Activated effector memory CD4-positive, alpha-beta T cell treated with anti-CD3 and anti-CD28 coated beads, Interleukin-2, amount 50 U/mL, for 16 hours (primary cell): Measurements from ENCODE around the gene FGFR1OP2.

Experiments
- DNase-seq: peaks from one replicate; pipeline ENCODE4 v3.0.0-alpha.2; 2020

Gene FGFR1OP2

DNA sequence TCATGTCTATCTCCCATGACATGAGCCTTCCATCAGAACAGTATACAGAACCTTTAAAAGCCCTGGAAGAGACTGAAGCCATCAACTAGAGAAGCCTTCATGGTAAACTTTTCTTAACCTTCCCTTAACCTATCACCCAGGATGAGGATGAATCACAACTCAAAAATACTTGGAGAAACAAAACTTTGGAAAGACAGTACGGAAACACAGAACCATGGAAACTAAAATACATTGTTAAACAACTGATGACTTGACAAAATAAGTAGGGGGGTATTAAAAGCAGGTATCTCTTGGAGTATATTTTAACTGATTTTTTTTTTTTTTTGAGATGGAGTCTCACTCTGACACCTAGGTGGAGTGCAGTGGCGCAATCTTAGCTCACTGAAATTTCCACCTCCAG is 67.2 kb downstream of the FGFR1OP2 start:
- no peak for DNase-seq

DNA sequence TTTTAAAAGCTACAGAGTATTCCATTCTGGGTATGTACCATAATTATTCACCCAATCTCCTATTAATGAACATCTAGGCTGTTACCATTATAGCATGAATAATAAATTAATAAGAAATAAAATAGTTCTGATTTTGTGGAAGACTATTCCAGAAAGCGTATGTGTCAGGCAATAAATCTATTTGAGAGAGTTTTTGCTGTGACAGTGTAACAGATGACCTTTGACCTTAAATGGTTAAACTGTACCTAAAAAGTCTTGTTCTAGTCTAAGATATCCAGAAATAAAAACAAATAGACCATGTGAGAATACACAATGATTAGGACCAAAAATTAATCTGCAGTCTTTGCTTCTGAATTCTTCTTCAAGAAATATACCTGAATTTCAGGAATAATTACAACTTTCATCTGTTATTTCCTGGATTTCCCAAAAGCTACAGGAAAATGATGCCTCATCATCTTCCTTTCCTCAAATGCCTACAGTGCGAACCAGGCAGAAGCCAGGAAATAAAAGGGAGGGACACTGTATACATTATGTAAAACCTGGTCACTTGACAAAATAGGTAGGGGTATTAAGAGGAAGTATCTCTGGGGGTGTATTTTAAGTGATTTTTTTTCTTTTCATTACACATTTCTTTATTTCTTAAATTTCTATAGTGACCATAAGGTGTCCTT is 68.7 kb downstream of the FGFR1OP2 start:
- no peak for DNase-seq

GRCh38 chr12:27008081-27008480 is 69.8 kb downstream of the FGFR1OP2 start:
- DNase-seq, result no peak

DNA sequence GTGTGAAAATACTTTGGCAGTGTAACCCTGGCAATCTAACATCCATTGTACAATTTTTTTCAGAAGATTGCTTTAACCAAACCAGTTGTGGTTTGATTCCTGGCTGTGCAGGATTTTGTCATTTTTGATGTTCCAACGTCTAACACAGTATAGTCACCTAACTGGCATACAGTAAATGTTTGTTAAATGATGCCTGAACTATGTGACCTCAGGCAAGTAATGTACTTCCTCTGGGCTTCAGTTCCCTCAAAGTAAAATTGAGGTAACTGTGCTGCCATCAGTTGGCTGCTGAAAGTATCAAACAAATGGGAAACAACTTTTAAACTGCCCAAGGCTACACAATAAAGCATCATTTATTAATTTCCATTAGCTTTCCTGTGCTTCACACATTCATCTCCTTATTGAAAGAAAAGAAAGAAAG is 71.6 kb downstream of the FGFR1OP2 start:
- no peak for DNase-seq

- DNase-seq, result no peak
Observed at GRCh38 chr12:27012239-27012981, 74.1 kb downstream of the FGFR1OP2 start.

DNA sequence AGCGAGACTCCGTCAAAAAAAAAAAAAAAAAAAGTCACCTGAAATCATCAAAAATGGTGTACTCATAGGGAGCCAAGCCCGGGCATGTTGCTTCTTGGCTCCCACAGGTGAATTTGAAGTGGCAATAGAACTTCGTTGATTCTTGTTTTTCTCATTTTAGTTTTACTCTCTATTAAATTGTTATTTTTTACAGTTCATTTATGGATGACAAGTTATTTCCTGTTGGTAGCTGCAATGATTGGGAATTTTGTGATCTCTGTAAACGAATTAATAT is 74.6 kb downstream of the FGFR1OP2 start:
- no peak for DNase-seq

DNA sequence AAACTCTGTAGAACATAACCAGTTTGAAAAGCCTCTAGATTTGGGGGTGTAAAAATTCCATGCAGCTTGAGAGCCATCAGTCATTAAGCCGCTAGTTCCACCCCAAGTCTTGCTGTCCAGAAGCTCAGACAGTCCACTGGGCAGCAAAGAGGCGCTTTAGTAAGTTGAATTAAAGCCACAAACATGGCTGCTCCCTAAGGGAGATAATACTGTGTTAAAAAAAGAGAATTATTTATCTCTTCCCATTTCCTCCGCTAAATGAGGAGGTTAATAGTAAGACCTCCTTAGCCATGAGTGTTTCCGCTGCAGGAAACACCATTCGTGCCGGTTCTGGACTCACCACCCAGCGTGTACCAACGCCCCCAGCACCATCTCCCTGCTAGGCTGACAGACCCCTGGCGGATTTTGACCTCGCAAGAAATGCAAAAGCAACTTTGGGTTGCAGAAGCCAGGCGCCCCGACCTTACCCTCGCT is 75.4 kb downstream of the FGFR1OP2 start:
- no peak for DNase-seq

DNA sequence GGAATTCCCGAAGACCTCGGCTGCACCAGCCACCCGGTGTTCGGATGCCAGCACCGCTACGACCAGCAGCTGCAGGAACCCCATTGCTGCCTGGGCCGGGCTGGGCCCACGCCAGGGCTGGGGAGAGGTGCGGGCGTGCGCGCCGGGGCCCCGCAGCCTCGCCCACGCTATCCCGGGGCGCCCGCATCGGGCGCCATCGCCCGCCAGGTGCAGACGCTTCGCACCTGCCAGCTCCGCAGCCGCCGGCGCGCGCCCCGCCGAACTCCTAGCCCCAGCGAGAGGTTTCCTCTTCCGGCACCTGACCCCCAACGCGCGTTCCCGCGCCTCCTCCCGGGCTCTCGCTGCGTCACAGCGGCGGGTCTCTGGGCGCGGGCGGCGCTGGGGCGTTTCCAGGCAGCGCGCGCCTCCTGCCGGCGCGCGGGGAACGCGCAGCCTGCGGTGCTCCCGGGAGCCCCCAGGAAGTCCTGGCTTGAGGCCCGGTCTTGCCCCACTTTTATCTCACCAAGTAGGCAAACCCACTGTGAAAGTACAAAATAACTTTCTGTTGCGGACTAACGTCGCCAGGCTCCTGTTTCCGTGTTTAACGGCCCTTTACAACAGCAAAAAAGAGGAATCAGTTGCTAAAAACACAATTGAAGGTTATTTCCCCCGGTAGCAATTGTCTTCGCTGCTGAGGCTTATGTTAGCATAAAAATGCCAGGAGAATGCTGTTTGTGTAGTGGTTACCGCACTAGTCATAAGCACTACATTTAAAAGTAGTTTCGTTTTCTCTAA is 76.0 kb downstream of the FGFR1OP2 start, which contains the start of gene TM7SF3:
Gene TM7SF3, minus strand, starts transcription at position 300 of the 774 bp plus-strand sequence. Its CDS starts 216 bp downstream, at position 84.
- peak; percentile 99 for DNase-seq

- DNase-seq, result no peak
Observed at GRCh38 chr12:27014859-27015729, 76.8 kb downstream of the FGFR1OP2 start.

DNA sequence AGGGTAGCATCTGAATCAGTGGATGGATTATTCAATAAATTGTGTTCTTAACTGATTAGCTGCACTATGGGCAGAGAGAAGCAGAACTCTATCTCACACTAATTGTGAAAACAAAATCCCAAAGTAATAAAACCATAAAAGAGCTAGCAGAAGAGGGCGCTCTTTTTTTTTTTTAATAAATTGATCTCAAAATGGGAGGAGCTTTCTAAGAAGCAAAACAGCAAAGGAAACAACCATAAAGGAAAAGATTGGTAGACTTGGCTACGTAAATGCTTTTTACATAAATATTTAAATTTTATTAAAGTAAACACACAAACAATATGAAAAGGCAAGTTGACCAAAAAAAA is 77.4 kb downstream of the FGFR1OP2 start:
- no peak for DNase-seq
